DND-41 (cell line): ENCODE results near the gene MCM9.

Experiments
- ATAC-seq: fragments of 200-7000 bp; cut with Tn5 transposase; 3 replicates; pipeline ENCODE4 v1.9.1; 2021; ENCODE audit warnings: low read depth; ENCODE audit not compliant: insufficient read depth
- DNase-seq: peaks from one replicate; pipeline ENCODE4 v3.0.0-alpha.2; 2020
- H2AFZ ChIP-seq: 2 replicates; pipeline ENCODE4 v1.6.0; 2012; ENCODE audit warnings: low read depth, low read length
- H3K27ac ChIP-seq: 2 replicates; pipeline ENCODE4 v1.5.1; 2012; ENCODE audit warnings: low read length, inconsistent platforms
- H3K27me3 ChIP-seq: fragments of 200-600 bp; sonication (generic); 2 replicates; pipeline ENCODE4 v1.6.0; 2012; ENCODE audit warnings: low read length, mild to moderate bottlenecking, inconsistent platforms; ENCODE audit not compliant: insufficient read depth, poor library complexity
- H3K36me3 ChIP-seq: 2 replicates; pipeline ENCODE4 v1.5.1; 2012; ENCODE audit warnings: low read length, inconsistent platforms; ENCODE audit not compliant: insufficient read depth
- H3K4me1 ChIP-seq: 2 replicates; pipeline ENCODE4 v1.5.1; 2012; ENCODE audit warnings: mild to moderate bottlenecking, low read length; ENCODE audit not compliant: insufficient read depth
- H3K4me2 ChIP-seq: 2 replicates; pipeline ENCODE4 v1.6.0; 2012; ENCODE audit warnings: mild to moderate bottlenecking, moderate library complexity, low read length, inconsistent platforms; ENCODE audit not compliant: insufficient read depth
- H3K4me3 ChIP-seq, 2 experiments: fragments of 200-600 bp in 1 of 2; shearing (Covaris generic) in 1 of 2; 2 replicates each; pipeline ENCODE4 v1.5.1; 2012 to 2016; ENCODE audit warnings: inconsistent platforms in 2 of 2, low read length in 2 of 2, mild to moderate bottlenecking in 2 of 2, low read depth in 1 of 2, moderate library complexity in 1 of 2
- H3K79me2 ChIP-seq: 2 replicates; pipeline ENCODE4 v1.6.0; 2012; ENCODE audit warnings: low read length, inconsistent platforms; ENCODE audit not compliant: insufficient read depth
- H3K9ac ChIP-seq: 2 replicates; pipeline ENCODE4 v1.6.0; 2012; ENCODE audit warnings: low read depth, mild to moderate bottlenecking, inconsistent platforms, low read length, moderate library complexity
- H3K9me3 ChIP-seq: 2 replicates; pipeline ENCODE4 v1.5.1; 2012; ENCODE audit warnings: low read length, moderate library complexity, mild to moderate bottlenecking, inconsistent platforms; ENCODE audit not compliant: insufficient read depth, severe bottlenecking
- H4K20me1 ChIP-seq: 2 replicates; pipeline ENCODE4 v1.6.0; 2012; ENCODE audit warnings: low read length; ENCODE audit not compliant: insufficient read depth
- CTCF ChIP-seq: IDR thresholded peaks from 2 replicates; pipeline ENCODE4 v1.5.1; 2012; ENCODE audit warnings: borderline replicate concordance, low read length, moderate library complexity, mild to moderate bottlenecking; ENCODE audit not compliant: poor library complexity, severe bottlenecking; ENCODE audit errors: extremely low read depth
- EZH2 ChIP-seq: IDR thresholded peaks from 3 replicates; pipeline ENCODE4 v1.6.1; 2012; ENCODE audit warnings: borderline replicate concordance, low read depth, mild to moderate bottlenecking, moderate library complexity, low read length, inconsistent platforms; ENCODE audit not compliant: severe bottlenecking

The MCM9 gene

GRCh38 chr6:118876814-118877213, 58.1 kb downstream of the MCM9 start:
- Histone ChIP-seq H3K4me2 (no peak overlapping the region), H3K4me3 (no peak overlapping the region), H3K79me2 (peaks cover 3% of the 10 kb centered on the region; the same call in 1 of the 2 replicates), H3K27me3 (no peaks in the 10 kb centered on the region), H3K9ac (no peak overlapping the region), H3K27ac (no peak overlapping the region), H3K36me3 (0 out of 2 replicates have a peak, but pooled peaks cover 3% of the 10 kb centered on the region), H2AFZ (no peak overlapping the region), H3K4me1 (no peaks in the 10 kb centered on the region), H4K20me1 (no peaks in the 10 kb centered on the region), H3K9me3 (no peaks in the 10 kb centered on the region)
- DNase-seq (no peak), ATAC-seq (no peak)
- TF ChIP-seq EZH2 (no peak), CTCF (no peak)

GRCh38 chr6:118876198-118876597, 58.8 kb downstream of the MCM9 start:
- Histone ChIP-seq H3K27ac (no peak overlapping the region), H2AFZ (no peak overlapping the region), H3K4me3 (no peak overlapping the region), H3K27me3 (no peaks in the 10 kb centered on the region), H3K36me3 (0 out of 2 replicates have a peak, but pooled peaks cover 3% of the 10 kb centered on the region), H3K4me1 (no peaks in the 10 kb centered on the region), H3K9me3 (no peaks in the 10 kb centered on the region), H3K9ac (no peak overlapping the region), H4K20me1 (no peaks in the 10 kb centered on the region), H3K4me2 (no peak overlapping the region), H3K79me2 (peaks cover 3% of the 10 kb centered on the region; the same call in 1 of the 2 replicates)
- TF ChIP-seq EZH2 (no peak), CTCF (no peak)
- no peak for DNase-seq
- ATAC-seq, result no peak

GRCh38 chr6:118875672-118876071, 59.3 kb downstream of the MCM9 start:
- no peak overlapping the region for H3K9ac ChIP-seq
- H3K27ac ChIP-seq, result no peak overlapping the region
- H2AFZ ChIP-seq, result no peak overlapping the region
- TF ChIP-seq CTCF (no peak), EZH2 (no peak)
- ATAC-seq (no peak), DNase-seq (no peak)
- H3K4me3 ChIP-seq, result no peak overlapping the region
- H3K9me3 ChIP-seq, result no peaks in the 10 kb centered on the region
- H3K36me3 ChIP-seq, result 0 out of 2 replicates have a peak, but pooled peaks cover 3% of the 10 kb centered on the region
- no peaks in the 10 kb centered on the region for H3K4me1 ChIP-seq
- H4K20me1 ChIP-seq, result no peaks in the 10 kb centered on the region
- peaks cover 3% of the 10 kb centered on the region; the same call in 1 of the 2 replicates for H3K79me2 ChIP-seq
- H3K27me3 ChIP-seq, result no peaks in the 10 kb centered on the region
- no peak overlapping the region for H3K4me2 ChIP-seq
